GM18861 (cell line): ENCODE measurements around the gene AVPR2.
A peak's percentile ranks its signal among the peaks of the same experiment; 100 is the strongest.

ENCODE experiments used
- ATAC-seq: cut with Tn5 transposase; IDR thresholded peaks from one replicate; pipeline ENCODE4 v1.9.1; 2021; ENCODE audit not compliant: unreplicated experiment

Gene AVPR2

DNA sequence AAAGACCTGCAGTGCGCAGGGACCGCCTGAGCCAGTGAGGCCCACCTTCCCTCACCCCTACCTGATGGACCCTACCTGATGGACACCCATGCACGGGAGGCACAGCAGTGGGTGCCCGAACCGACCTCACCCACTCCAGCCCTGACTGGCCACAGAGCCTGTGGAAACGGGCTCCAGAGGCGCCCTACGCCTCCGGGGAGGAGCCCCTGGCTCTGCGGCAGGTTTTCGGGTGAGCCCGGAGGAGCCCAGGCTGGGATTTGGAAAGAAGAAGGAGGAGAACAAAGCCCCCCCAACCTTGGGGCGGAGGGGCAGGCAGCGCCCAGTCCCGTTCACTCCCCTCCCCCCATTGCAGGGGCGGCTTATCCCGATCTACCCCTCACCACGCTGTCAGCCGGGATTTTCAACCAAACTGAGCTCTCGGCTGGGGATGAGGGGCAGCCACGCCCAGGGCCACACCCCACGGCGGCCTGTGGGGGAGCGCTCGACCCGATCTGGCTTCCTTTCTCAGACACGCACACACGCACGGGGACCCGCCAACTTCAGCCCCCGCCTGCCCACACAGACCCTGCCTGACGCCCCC, 19.2 kb upstream of the AVPR2 start:
- ATAC-seq: no peak

DNA sequence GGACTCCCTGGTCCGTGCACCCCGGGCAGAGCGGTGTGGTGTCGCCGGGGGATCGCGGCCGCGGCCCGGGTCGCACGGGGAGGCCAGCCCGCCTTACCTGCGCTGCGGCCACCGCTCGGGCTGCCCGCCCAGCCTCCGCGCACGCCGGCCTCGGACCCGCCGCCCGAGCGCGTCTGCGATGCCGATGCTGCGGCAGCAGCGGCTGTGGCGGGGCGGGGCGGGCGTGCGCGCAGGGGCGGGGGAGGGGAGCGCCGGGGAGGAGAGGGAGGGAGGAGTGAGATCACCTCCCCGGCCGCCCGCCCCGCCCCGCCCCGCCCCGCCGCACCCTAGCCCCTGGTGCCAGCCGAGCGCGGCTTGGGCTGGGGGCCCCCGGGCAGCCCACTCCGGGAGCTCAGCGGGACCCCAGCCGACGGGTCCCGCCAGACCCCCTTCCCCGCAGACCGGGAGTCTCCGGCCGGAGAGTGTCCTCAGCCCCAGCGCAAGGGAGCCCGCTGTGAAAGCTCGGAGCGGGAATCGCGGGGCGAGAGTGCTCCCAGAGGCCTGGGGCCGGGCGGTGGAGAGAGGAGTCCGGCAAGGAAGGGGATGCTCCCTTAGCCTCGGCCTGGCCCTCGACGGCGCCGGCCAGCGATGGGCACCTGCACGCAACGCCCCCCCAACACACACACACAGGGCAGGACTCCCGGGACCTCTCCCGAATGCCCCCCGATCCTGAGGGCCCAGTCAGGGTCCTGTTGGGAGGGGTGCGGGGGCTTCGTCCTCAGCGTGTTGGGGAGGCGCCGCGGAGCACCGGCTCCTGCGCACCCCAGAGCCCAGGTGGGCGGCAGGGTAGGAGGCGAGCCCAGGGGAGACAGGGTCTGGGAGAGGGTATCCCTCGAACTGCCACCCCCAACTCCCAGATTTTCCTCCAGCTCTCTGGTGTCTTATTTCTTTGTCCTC, 18.2 kb upstream of the AVPR2 start, which contains the start of gene L1CAM:
Gene L1CAM (minus strand): TSS at position 206 of the 936 bp plus-strand sequence. CDS start 10,337 bp downstream, outside the sequence.
- ATAC-seq: no peak

DNA sequence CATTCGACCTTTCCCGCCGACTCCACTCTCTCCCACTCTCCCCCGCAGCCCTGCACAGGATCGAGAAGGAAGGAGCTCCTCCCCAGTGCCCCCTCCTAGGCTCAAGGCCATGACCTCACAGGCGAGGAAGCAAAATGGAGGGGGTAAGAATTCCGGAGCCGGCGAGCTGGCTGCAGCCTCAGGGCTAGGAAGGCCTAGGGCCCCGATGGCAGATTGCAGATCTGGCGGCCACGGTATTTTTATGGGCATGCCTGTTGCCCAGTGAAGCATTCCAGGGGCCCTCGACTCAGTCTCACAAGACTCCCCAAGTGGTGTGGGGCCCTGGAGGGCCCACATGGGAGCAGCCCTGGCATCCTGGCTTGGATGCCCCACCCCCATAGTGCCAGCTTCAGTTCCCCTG, 17.6 kb upstream of the AVPR2 start:
- ATAC-seq: no peak

DNA sequence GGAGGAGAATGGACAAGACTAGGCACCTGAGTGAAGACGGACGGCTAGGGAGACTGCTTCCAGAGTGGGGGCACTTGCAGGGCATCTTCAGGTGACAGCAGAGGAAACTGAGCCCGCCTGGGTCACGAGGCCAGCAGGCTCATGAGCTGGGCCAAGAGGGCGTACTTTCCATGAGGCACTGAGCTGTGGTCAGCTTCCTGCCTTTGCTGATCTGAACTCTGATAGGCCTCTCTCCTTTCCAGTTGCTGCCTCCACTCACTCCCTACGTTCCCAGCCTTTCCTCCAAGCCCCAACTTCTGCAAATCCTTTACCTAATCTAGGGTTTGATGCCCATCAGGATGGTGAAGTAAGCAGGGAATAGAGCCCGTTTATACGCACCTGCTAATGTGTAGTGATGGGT, 17.1 kb upstream of the AVPR2 start:
- no peak for ATAC-seq

DNA sequence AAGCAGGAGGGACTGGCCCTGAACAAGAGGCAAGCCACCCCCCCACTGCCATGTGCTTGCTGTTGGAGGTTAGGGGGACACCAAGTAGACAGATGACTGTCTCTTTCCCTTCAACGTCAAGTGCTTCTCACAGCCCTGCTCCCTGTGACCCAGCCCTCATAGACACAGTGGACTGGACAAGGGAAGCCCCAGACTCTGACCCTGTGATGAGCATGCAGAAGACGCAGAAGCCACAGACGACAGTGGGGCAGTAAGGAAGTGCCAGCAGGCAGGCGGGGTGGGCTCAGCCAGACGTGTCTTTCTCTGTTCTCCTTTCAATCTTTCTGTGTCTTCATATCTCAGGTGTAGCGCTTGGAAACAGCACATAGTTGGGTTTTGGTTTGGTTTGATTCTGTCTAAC, 16.1 kb upstream of the AVPR2 start:
- peak; percentile 52 for ATAC-seq

DNA sequence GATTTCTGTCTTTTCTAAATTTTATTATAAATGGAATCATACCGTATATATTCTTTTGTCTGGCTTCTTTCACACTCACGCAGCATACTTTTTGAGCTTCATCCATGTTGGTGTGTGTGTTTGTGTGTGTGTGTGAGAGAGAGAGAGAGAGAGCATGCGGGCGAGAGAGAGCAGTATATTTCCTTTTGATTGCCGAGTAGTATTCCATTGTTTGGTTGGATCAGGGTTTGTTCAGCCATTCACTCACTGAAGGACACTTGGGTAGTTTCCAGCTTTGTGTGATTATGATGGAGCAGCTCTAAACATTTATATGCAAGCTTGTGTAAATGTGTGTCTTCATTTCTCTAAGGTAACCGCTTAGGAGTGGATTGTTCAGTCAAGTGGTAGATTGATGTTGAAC, 15.3 kb upstream of the AVPR2 start:
- ATAC-seq: no peak

DNA sequence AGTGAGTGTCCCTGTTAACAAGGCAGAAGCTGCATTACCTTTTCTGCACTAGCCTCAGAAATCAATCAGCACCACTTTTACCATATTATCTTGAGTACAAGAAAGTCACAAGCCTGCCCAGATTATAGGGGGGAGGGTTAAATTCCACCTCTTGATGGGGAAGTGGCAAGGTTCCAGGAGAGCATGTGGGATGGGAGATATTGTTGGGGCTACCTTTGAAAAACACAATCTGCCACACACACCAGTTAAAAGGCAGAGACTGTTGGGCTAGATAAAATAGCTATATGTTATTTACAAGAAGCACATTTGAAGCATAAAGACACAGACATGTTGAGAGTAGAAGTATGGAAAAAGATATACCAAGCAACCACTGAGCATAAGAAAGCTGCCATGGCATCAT, 6.6 kb upstream of the AVPR2 start:
- ATAC-seq: no peak

DNA sequence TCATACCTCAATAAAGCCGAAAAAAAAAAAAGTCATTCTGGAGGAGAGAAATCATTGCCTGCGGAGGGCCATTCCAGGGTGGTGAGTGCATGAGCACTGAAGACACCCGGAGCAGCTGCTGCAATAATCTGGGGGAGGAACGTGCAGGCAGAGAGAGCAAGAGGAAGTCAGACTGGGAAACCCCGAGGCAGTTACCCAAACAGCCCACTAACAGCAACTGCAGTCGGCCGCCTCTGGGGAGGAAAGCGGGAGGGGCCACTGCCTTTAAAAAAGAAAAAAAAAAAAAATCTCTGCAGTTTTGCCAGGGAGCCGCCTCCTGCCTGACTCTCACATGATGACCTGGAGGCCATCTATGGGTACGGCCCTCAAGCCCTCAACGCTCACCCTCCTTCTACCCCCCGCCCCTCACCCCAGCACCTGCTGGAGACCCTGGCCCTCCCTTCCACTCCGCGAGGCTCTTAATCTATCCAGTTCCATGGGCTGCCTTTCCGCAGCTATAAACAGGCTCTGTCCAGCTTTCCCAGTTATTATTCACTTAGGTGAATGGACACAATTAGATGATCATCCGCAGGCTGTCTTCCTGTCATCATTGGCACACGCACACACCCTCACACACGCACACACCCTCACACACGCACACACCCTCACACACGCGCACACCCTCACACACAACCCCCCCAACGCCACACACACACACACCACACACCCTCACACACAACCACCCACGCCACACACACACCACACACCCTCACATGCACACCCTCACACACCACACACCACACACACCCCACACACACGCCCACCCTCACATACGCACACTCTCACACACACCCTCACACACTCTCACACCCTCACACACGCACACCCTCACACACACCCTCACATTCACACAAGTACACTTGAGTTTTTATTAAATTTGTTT, 3.4 kb upstream of the AVPR2 start:
- peak; percentile 69 for ATAC-seq

DNA sequence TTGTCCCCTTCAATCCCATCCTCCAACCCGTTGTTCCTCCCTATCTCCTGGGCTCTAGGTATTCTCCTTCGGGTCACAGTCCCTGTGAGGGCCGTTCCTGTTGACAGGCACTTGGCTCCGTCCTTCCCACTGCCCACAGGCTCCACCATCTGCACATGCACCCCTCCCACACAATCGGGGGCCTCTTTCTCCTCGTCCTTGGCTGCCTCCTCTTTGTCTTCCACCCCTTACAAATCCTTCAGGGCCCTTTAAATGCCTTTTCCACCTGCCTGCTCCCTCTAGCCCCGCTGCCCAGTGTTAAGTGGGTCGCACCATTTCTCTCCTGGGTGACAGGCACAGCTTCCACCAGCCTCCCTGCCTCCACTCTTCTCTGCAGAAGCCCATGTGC, 2.7 kb upstream of the AVPR2 start:
- no peak for ATAC-seq

DNA sequence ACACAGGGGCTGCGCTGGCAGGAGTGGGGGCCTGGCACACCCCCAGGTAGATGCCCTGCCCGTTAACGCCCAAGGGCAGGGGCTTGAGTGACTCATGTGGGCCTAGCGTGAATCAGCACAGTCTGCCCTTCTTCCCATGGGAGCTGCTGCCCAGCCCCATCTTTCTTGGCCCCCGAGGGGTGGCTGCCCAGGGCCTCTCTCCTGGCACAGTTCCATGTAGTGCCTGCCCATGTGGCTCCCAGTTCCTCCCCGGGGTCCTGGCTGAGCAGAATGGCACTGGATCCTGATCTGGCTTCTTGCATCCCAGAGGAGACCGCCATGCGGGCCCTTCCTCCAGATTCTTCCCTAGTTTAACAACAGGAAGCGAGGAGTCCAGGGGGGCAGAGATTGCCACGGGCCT, 2.1 kb upstream of the AVPR2 start:
- ATAC-seq: no peak

DNA sequence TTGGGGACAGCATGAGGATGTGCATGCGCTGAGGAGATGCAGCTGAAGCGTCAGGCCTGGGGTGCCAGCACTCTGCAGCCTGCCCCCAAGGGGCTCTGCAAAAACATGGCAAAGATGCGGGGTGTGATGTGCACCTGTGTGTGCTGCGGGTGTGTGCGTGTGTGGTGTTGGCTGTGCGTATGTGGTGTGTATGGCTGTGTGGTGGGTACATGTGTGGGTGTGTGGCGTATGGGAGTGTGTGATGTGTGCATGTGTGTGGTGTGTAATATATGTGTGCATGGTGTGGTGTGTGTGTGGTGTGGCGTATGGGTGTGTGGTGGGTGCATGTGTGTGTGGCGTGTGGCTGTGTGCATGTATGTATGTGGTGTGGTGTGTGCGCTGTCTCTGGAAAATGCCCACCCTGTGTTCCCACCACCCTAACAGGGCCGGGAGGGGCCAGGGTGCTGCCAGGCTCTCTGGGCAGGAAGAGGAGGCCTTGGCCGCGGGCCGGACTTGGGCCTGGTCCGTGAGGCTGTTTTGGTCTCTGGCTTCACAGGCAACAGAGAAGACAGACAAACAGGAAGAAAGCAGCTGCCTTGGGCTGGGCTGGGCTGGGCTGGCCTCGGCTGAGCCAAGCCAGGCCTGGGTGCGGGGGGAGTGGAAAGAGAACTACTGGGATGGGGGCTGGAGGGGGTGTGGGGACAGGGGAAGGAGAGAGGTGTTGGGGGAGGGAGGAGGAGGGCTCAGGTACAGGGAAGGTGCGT, 1.1 kb upstream of the AVPR2 start:
- no peak for ATAC-seq

DNA sequence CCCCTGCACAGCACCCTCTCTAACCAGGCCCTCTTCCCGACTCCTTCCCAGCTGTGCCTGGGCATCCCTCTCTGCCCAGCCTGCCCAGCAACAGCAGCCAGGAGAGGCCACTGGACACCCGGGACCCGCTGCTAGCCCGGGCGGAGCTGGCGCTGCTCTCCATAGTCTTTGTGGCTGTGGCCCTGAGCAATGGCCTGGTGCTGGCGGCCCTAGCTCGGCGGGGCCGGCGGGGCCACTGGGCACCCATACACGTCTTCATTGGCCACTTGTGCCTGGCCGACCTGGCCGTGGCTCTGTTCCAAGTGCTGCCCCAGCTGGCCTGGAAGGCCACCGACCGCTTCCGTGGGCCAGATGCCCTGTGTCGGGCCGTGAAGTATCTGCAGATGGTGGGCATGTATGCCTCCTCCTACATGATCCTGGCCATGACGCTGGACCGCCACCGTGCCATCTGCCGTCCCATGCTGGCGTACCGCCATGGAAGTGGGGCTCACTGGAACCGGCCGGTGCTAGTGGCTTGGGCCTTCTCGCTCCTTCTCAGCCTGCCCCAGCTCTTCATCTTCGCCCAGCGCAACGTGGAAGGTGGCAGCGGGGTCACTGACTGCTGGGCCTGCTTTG, 1.1 kb downstream of the AVPR2 start:
- no peak for ATAC-seq

DNA sequence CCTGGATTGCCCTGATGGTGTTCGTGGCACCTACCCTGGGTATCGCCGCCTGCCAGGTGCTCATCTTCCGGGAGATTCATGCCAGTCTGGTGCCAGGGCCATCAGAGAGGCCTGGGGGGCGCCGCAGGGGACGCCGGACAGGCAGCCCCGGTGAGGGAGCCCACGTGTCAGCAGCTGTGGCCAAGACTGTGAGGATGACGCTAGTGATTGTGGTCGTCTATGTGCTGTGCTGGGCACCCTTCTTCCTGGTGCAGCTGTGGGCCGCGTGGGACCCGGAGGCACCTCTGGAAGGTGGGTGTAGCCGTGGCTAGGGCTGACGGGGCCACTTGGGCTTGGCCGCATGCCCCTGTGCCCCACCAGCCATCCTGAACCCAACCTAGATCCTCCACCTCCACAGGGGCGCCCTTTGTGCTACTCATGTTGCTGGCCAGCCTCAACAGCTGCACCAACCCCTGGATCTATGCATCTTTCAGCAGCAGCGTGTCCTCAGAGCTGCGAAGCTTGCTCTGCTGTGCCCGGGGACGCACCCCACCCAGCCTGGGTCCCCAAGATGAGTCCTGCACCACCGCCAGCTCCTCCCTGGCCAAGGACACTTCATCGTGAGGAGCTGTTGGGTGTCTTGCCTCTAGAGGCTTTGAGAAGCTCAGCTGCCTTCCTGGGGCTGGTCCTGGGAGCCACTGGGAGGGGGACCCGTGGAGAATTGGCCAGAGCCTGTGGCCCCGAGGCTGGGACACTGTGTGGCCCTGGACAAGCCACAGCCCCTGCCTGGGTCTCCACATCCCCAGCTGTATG, 1.8 kb downstream of the AVPR2 start:
- ATAC-seq: no peak

DNA sequence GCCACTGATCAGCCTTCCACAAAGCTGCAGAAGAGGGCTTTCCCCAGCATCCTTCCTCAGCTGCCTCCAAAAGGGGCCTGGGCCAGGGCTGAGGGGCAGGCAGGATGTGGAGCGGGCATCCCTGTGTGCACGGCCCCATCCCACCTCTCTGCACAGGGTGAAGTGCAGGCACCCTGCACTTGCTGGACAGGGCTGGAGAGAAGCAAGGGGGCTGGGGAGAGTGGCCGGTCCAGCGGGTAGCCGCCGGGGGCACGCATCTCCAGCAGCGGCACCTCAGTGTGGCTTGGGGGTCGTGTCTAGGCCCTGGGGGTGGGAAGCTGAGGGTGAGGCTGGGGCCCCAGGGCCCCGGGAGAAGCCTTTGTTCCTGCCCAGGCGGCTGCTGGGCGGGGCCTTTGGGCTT, 3.0 kb downstream of the AVPR2 start:
- ATAC-seq: no peak

DNA sequence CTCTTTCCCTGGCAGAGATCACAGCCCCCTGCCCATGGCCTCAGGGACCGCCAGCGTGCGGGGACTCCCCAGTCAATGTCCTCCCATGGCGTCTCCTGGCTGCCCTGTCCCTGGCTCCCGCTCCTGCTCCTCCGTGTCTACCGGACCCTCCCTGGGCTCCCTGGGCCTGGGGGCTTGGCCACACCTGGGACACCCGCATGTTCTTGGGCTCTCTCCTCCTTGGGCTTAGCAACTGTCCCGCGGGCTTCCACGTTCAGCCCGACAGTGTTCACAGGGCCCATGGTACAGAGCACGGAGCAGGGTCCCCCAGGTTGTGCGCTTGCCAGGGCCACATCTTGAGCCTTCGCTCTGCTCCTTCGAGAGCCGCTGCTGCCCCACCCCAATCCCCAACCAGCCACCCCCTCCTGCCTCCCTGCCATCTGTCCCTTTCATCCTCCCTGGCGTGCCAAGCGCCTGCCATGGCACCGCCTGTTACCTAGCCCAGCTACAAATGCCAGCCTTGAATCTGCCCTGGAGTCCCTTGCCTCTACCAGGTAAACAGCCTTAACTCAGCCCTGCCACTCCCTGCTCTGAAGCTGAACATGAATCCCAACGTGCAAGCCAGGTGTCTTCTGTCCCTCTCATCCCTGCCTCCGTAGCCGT, 3.9 kb downstream of the AVPR2 start:
- no peak for ATAC-seq

DNA sequence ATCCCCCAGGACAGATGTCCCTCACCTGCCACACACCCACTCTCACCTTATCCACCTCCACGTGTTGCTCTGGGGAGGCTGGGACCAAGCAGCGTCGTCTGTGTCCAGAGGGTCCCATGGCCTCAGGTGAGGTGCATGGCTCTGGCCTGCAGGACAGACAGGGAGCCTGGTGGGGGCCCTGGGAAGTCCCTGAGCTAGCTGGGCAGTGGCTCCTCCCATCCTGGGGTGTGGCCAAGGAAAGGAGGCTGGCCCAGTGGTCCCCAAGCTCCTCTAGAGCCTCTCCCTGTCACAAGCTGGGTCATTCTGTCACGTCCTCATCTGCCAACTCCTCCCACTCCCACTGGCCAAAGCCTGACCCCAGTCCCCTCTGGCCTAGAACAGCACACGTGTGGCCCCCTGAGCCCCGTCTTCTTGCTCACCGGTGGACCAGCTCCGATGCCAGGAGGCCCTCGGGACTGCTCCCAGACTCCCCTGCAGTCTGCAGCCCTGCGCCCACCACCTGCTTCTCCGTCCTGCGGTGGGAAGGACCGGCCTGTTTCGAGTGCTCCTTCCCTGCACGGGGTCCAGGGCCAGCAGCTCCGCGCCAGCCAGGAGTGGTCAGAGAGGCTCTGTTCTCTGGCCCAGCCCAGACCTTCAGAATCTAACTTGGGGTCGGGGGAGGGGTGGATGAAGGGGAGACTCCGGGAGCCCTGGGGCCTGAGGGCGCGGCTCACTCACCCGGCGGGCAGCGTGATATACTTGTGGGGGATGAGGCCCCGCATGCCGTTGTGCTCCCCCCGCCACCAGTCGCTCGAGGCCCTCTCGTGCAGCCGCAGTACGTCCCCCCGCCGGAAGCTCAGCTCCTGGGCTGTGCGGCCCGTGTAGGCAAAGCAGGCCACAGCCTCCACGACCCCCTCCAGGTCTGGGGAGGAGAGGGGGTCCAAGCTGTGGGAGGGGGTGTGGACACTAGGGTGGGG, 4.8 kb downstream of the AVPR2 start:
- no peak for ATAC-seq

DNA sequence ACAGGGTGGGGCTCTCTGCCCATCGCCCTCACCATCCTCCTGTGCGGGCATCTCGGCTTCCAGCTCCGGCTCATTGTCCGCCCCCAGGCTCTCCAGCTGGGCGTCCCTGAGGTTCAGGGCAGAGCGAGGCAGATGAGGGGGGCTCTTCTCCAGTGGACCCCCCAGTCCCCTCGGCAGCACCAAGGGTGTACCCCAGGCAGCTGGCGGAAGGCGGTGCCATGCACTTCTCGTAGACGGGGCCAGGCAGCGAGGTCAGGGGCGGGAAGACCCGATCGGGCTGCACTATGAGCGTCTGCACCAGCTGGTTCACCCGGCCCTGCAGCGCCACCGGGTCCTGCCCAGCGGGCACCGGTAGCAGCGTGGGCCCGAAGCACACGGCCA, 5.5 kb downstream of the AVPR2 start:
- no peak for ATAC-seq

DNA sequence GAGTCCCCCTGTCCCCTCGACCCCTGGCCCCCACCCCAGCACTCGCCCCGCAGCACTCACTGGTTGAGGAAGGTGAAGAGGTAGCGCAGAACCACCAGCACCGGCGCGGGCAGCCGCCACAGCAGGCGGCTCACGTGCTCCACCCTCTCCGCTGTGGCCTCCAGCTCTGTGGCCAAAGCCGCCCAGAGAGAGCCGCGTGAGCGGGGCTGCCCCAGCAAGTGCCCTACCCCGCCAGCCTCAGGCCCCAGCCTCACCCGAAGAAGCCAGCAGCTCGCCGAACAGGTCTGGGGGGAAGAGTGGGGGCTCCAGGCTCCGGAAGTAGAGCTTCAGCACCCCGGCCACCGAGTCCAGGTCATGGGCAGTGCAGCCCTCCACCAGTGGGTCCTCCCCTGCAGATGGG, 6.0 kb downstream of the AVPR2 start:
- ATAC-seq: no peak
